H9 (cell line): Measurements from ENCODE around the gene NUFIP2. TPM values are rescaled to one million over a fixed set of nuclear protein-coding genes. Genes with fewer than 3 reads are reported as not detected.

Source experiments
- DNase-seq: peaks from one replicate; pipeline ENCODE4 v3.0.0-alpha.2; 2017
- H2AFZ ChIP-seq: one replicate; pipeline ENCODE4 v1.6.1; 2013; ENCODE audit warnings: mild to moderate bottlenecking, low read length, control low read depth, moderate library complexity
- H2AK5ac ChIP-seq: 2 replicates; pipeline ENCODE4 v1.6.1; 2013; ENCODE audit warnings: low read length, control low read depth, mixed read lengths; ENCODE audit not compliant: insufficient read length
- H2BK120ac ChIP-seq: one replicate; pipeline ENCODE4 v1.6.1; 2013; ENCODE audit warnings: low read depth, mild to moderate bottlenecking, low read length, control low read depth, inconsistent platforms; ENCODE audit not compliant: poor library complexity, severe bottlenecking
- H2BK12ac ChIP-seq: 2 replicates; pipeline ENCODE4 v1.6.1; 2013; ENCODE audit warnings: low read length, control low read depth, mixed read lengths, low read depth; ENCODE audit not compliant: insufficient read length
- H2BK15ac ChIP-seq: 2 replicates; pipeline ENCODE4 v1.6.1; 2013; ENCODE audit warnings: low read depth, low read length, control low read depth
- H2BK20ac ChIP-seq: one replicate; pipeline ENCODE4 v1.6.1; 2013; ENCODE audit warnings: low read depth, mild to moderate bottlenecking, low read length, control low read depth, inconsistent platforms; ENCODE audit not compliant: poor library complexity, severe bottlenecking
- H2BK5ac ChIP-seq: 2 replicates; pipeline ENCODE4 v1.6.1; 2013; ENCODE audit warnings: low read length, control low read depth, mixed read lengths; ENCODE audit not compliant: insufficient read length
- H3K14ac ChIP-seq: 2 replicates; pipeline ENCODE4 v1.6.1; 2013; ENCODE audit warnings: low read length, control low read depth; ENCODE audit not compliant: insufficient read depth
- H3K18ac ChIP-seq: 2 replicates; pipeline ENCODE4 v1.6.1; 2013; ENCODE audit warnings: low read depth, mild to moderate bottlenecking, mixed read lengths, low read length, control low read depth; ENCODE audit not compliant: insufficient read length
- H3K23ac ChIP-seq: 2 replicates; pipeline ENCODE4 v1.6.1; 2013; ENCODE audit warnings: low read length, control low read depth, mixed read lengths, low read depth; ENCODE audit not compliant: insufficient read length
- H3K23me2 ChIP-seq: 2 replicates; pipeline ENCODE4 v1.6.1; 2013; ENCODE audit warnings: low read depth, mild to moderate bottlenecking, mixed read lengths, low read length, control low read depth; ENCODE audit not compliant: insufficient read length, poor library complexity, severe bottlenecking
- H3K27ac ChIP-seq: 2 replicates; pipeline ENCODE4 v1.5.1; 2013; ENCODE audit warnings: low read length, control low read depth, mixed read lengths, low read depth; ENCODE audit not compliant: insufficient read length
- H3K27me3 ChIP-seq: 2 replicates; pipeline ENCODE4 v1.6.1; 2013; ENCODE audit warnings: low read length, control low read depth, inconsistent platforms; ENCODE audit not compliant: insufficient read depth
- H3K4ac ChIP-seq: 2 replicates; pipeline ENCODE4 v1.6.1; 2013; ENCODE audit warnings: low read depth, mild to moderate bottlenecking, control low read depth, inconsistent platforms, low read length, moderate library complexity
- H3K4me1 ChIP-seq: 2 replicates; pipeline ENCODE4 v1.6.1; 2013; ENCODE audit warnings: low read length, control low read depth, inconsistent platforms; ENCODE audit not compliant: insufficient read depth
- H3K4me2 ChIP-seq: 2 replicates; pipeline ENCODE4 v1.6.1; 2013; ENCODE audit warnings: low read length, control low read depth, mixed read lengths; ENCODE audit not compliant: insufficient read length, insufficient read depth
- H3K56ac ChIP-seq: 2 replicates; pipeline ENCODE4 v1.6.1; 2013; ENCODE audit warnings: low read depth, mild to moderate bottlenecking, mixed read lengths, low read length, control low read depth; ENCODE audit not compliant: insufficient read length
- H3K79me1 ChIP-seq: 2 replicates; pipeline ENCODE4 v1.6.1; 2013; ENCODE audit warnings: low read depth, mild to moderate bottlenecking, moderate library complexity, low read length, control low read depth, inconsistent platforms; ENCODE audit not compliant: insufficient read depth, poor library complexity, severe bottlenecking
- H3K79me2 ChIP-seq: 2 replicates; pipeline ENCODE4 v1.6.1; 2013; ENCODE audit warnings: low read length, control low read depth, inconsistent platforms; ENCODE audit not compliant: insufficient read depth
- H3K9ac ChIP-seq: 2 replicates; pipeline ENCODE4 v1.6.1; 2013; ENCODE audit warnings: low read length, control low read depth, mixed read lengths; ENCODE audit not compliant: insufficient read length; ENCODE audit errors: extremely low read depth
- H3K9me3 ChIP-seq: one replicate; pipeline ENCODE4 v1.6.1; 2013; ENCODE audit warnings: low read depth, low read length, inconsistent platforms; ENCODE audit not compliant: control insufficient read depth
- H3T11ph ChIP-seq: one replicate; pipeline ENCODE4 v1.6.1; 2013; ENCODE audit warnings: mild to moderate bottlenecking, low read length, control low read depth, inconsistent platforms
- H4K20me1 ChIP-seq: one replicate; pipeline ENCODE4 v1.6.1; 2013; ENCODE audit not compliant: control insufficient read depth, insufficient read length, insufficient read depth
- H4K5ac ChIP-seq: 2 replicates; pipeline ENCODE4 v1.6.1; 2013; ENCODE audit warnings: low read depth, mild to moderate bottlenecking, mixed read lengths, low read length, control low read depth; ENCODE audit not compliant: insufficient read length
- H4K8ac ChIP-seq: replicated peaks from 2 replicates; pipeline ENCODE4 v1.6.1; 2013; ENCODE audit warnings: low read length, control low read depth, mixed read lengths, low read depth; ENCODE audit not compliant: insufficient read length
- H4K91ac ChIP-seq: 2 replicates; pipeline ENCODE4 v1.6.1; 2013; ENCODE audit warnings: low read depth, mild to moderate bottlenecking, moderate library complexity, mixed read lengths, low read length, control low read depth; ENCODE audit not compliant: insufficient read length
- H3K27ac Mint-ChIP-seq, 3 experiments: 2 replicates in 2 of 3; 3 replicates in 1 of 3; pipeline ENCODE4 v1.8.0; 2020 to 2021; ENCODE audit warnings: mixed read lengths in 3 of 3, mild to moderate bottlenecking in 1 of 3, moderate library complexity in 1 of 3
- H3K27me3 Mint-ChIP-seq: 2 replicates; pipeline ENCODE4 v1.8.0; 2021; ENCODE audit warnings: low read depth, mild to moderate bottlenecking, moderate library complexity, mixed read lengths
- H3K36me3 Mint-ChIP-seq, 3 experiments: 2 replicates in 2 of 3; 3 replicates in 1 of 3; pipeline ENCODE4 v1.8.0; 2020 to 2021; ENCODE audit warnings: low read depth in 3 of 3, mixed read lengths in 3 of 3; ENCODE audit not compliant: insufficient read depth in 1 of 3
- H3K4me1 Mint-ChIP-seq, 2 experiments: 2 replicates each; pipeline ENCODE4 v1.8.0; 2020; ENCODE audit warnings: mixed read lengths in 2 of 2
- H3K4me3 Mint-ChIP-seq, 2 experiments: 2 replicates in 1 of 2; 3 replicates in 1 of 2; pipeline ENCODE4 v1.8.0; 2020 to 2021; ENCODE audit warnings: mild to moderate bottlenecking in 2 of 2, mixed read lengths in 2 of 2, moderate library complexity in 1 of 2
- H3K9me3 Mint-ChIP-seq, 2 experiments: 2 replicates in 1 of 2; 3 replicates in 1 of 2; pipeline ENCODE4 v1.8.0; 2020; ENCODE audit warnings: mild to moderate bottlenecking in 2 of 2, mixed read lengths in 2 of 2, moderate library complexity in 1 of 2
- CTCF ChIP-seq: fragments of 200-600 bp; sonication (generic); conservative IDR thresholded peaks from 3 replicates; pipeline ENCODE4 v1.8.0; 2021; ENCODE audit warnings: antibody characterized with exemption, mild to moderate bottlenecking
- WGBS: extraction: QIAGEN DNeasy Blood & Tissue Kit; methylation state at CpG from one replicate; pipeline ENCODE4 v1.1.7; 2013; ENCODE audit warnings: missing lambda C conversion rate, low lambda C conversion rate, mixed read lengths; ENCODE audit not compliant: insufficient read length; ENCODE audit errors: extremely low coverage; 5-methylcytosine and 5-hydroxymethylcytosine counted together
- total RNA-seq: library from RNA; stranded (reverse); gene quantifications from 2 replicates; pipeline ENCODE4 v1.2.1, GENCODE V29; 2021

Gene NUFIP2
- total RNA-seq, 1 experiment from 2014 or later = 97.9 TPM

- Histone ChIP-seq H4K20me1 (no peaks in the 10 kb centered on the region), H3K23ac (no peak overlapping the region), H4K8ac (no peak overlapping the region), H2BK120ac (no peak overlapping the region), H4K91ac (no peak overlapping the region), H2AK5ac (no peak overlapping the region), H4K5ac (no peak overlapping the region), H3K56ac (no peak overlapping the region), H3T11ph (no peak overlapping the region), H3K4me1 (0 out of 2 replicates have a peak, but pooled peaks cover 2% of the 10 kb centered on the region), H3K4me2 (no peak overlapping the region), H2BK15ac (no peak overlapping the region), H3K4ac (no peak overlapping the region), H3K9ac (no peak overlapping the region), H3K27me3 (no peaks in the 10 kb centered on the region), H2BK20ac (no peak overlapping the region), H2BK12ac (no peak overlapping the region), H3K79me2 (no peaks in the 10 kb centered on the region), H3K27ac (no peak overlapping the region), H3K9me3 (no peaks in the 10 kb centered on the region), H3K18ac (no peak overlapping the region), H3K23me2 (no peaks in the 10 kb centered on the region), H2AFZ (no peak overlapping the region), H3K79me1 (peaks cover 6% of the 10 kb centered on the region), H2BK5ac (no peak overlapping the region), H3K14ac (no peak overlapping the region)
- no peak for DNase-seq
- H3K4me3 Mint-ChIP-seq = no peak overlapping the region
- TF ChIP-seq CTCF = no peak
- no CpG with 5 or more reads among the region's 8 CpGs for WGBS
- peak overlapping the region in 1 of 3 experiments; percentile 79; a peak in 3 of 7 replicates for H3K27ac Mint-ChIP-seq
- H3K27me3 Mint-ChIP-seq = no peaks in the 10 kb centered on the region
- H3K9me3 Mint-ChIP-seq = no peaks in the 10 kb centered on the region
- H3K4me1 Mint-ChIP-seq = no peaks in the 10 kb centered on the region; a peak in 2 of 4 replicates
- peaks cover 3 to 38% (median 16%) of the 10 kb centered on the region in 3 experiments; a peak in 6 of 7 replicates for H3K36me3 Mint-ChIP-seq
These were observed 37.0 kb downstream of the NUFIP2 start for GRCh38 chr17:29256735-29257466.
